Activated naive CD4-positive, alpha-beta T cell (primary cell): Measurements from ENCODE around the gene PHACTR3.

Source experiments
- DNase-seq, 4 experiments: peaks; one replicate each; lab custom pipeline; 2025; lab: John Stamatoyannopoulos, UW

PHACTR3 gene

GRCh38 chr20:59622496-59622895 lies 18.2 kb downstream of the PHACTR3 start:
- DNase-seq, result no peak

GRCh38 chr20:59623133-59623532 lies 18.8 kb downstream of the PHACTR3 start:
- no peak for DNase-seq

- no peak for DNase-seq
Observed at GRCh38 chr20:59623583-59623982, 19.2 kb downstream of the PHACTR3 start.

- no peak for DNase-seq
Observed at GRCh38 chr20:59624401-59624800, 20.1 kb downstream of the PHACTR3 start.

GRCh38 chr20:59625214-59625922 lies 21.0 kb downstream of the PHACTR3 start:
- DNase-seq, result no peak

GRCh38 chr20:59627298-59627697 lies 23.0 kb downstream of the PHACTR3 start:
- DNase-seq, result no peak

GRCh38 chr20:59628171-59628570 lies 23.8 kb downstream of the PHACTR3 start:
- DNase-seq, result no peak

- no peak for DNase-seq
Observed at GRCh38 chr20:59629141-59630045, 25.1 kb downstream of the PHACTR3 start.

- no peak for DNase-seq
Observed at GRCh38 chr20:59630526-59630925, 26.2 kb downstream of the PHACTR3 start.

- no peak for DNase-seq
Observed at GRCh38 chr20:59631751-59632540, 27.6 kb downstream of the PHACTR3 start.

GRCh38 chr20:59632541-59633113 lies 28.3 kb downstream of the PHACTR3 start:
- no peak for DNase-seq

- DNase-seq, result no peak
Observed at GRCh38 chr20:59633656-59634251, 29.4 kb downstream of the PHACTR3 start.

GRCh38 chr20:59634435-59635005 lies 30.2 kb downstream of the PHACTR3 start:
- no peak for DNase-seq

- DNase-seq, result no peak
Observed at GRCh38 chr20:59636766-59637370, 32.5 kb downstream of the PHACTR3 start.

- no peak for DNase-seq
Observed at GRCh38 chr20:59640267-59640666, 35.9 kb downstream of the PHACTR3 start.

- no peak for DNase-seq
Observed at GRCh38 chr20:59643615-59644061, 39.3 kb downstream of the PHACTR3 start.

GRCh38 chr20:59644371-59644939 lies 40.1 kb downstream of the PHACTR3 start:
- no peak for DNase-seq

- no peak for DNase-seq
Observed at GRCh38 chr20:59645271-59645670, 40.9 kb downstream of the PHACTR3 start.

- DNase-seq, result no peak
Observed at GRCh38 chr20:59645761-59646171, 41.4 kb downstream of the PHACTR3 start.

GRCh38 chr20:59646487-59646886 lies 42.1 kb downstream of the PHACTR3 start:
- DNase-seq, result no peak
